SK-N-SH (cell line): ENCODE measurements around the gene CDKN2B-AS1.

Source experiments
- CHD2 ChIP-seq: fragments of 150-350 bp; IDR thresholded peaks from 2 replicates; pipeline ENCODE4 v1.6.1; 2018; ENCODE audit warnings: low read length; ENCODE audit not compliant: partially characterized antibody
- CTCF ChIP-seq: fragments of 200-600 bp; sonication (generic); IDR thresholded peaks from 2 replicates; pipeline ENCODE4 v1.6.1; 2017; ENCODE audit warnings: antibody characterized with exemption, mild to moderate bottlenecking, moderate library complexity
- EP300 ChIP-seq, 2 experiments: IDR thresholded peaks; 2 replicates each; pipeline versions ENCODE4 v1.4.0 to v1.6.1; 2012; ENCODE audit warnings: borderline replicate concordance in 1 of 2, low read depth in 1 of 2, low read length in 1 of 2
- FOXM1 ChIP-seq: IDR thresholded peaks from 2 replicates; pipeline ENCODE4 v1.4.0; 2012; ENCODE audit warnings: low read depth, mild to moderate bottlenecking
- GABPA ChIP-seq: IDR thresholded peaks from 2 replicates; pipeline ENCODE4 v1.4.0; 2012; ENCODE audit warnings: low read depth, mild to moderate bottlenecking
- IRF3 ChIP-seq: fragments of 150-350 bp; IDR thresholded peaks from 2 replicates; pipeline ENCODE4 v1.6.1; 2016; ENCODE audit warnings: mild to moderate bottlenecking, low read depth, low read length
- JUND ChIP-seq: IDR thresholded peaks from 2 replicates; pipeline ENCODE4 v1.4.0; 2012
- NRF1 ChIP-seq: IDR thresholded peaks from 2 replicates; pipeline ENCODE4 v1.6.1; 2012; ENCODE audit warnings: low read depth, mild to moderate bottlenecking, low read length
- POLR2AphosphoS5 ChIP-seq: IDR thresholded peaks from 2 replicates; pipeline ENCODE4 v1.6.1; 2012; ENCODE audit warnings: low read depth, low read length
- RAD21 ChIP-seq: IDR thresholded peaks from 2 replicates; pipeline ENCODE4 v1.6.1; 2012; ENCODE audit warnings: mild to moderate bottlenecking, low read length
- TAF1 ChIP-seq: IDR thresholded peaks from 2 replicates; pipeline ENCODE4 v1.6.1; 2012; ENCODE audit warnings: low read depth, mild to moderate bottlenecking, low read length, moderate library complexity, borderline replicate concordance

GRCh38 chr9:22102146-22103053, 107.8 kb downstream of the CDKN2B-AS1 start:
- TF ChIP-seq POLR2AphosphoS5: no peak
- no peak for TF ChIP-seq TAF1
- no peak for TF ChIP-seq CHD2
- no peak for TF ChIP-seq CTCF
- TF ChIP-seq RAD21: no peak
- TF ChIP-seq IRF3: no peak
- no peak for TF ChIP-seq GABPA
- TF ChIP-seq NRF1: no peak
- TF ChIP-seq EP300 (IDR thresholded peaks at IDR 0.05; ENCODE audit: borderline replicate concordance in 1 of 2, low read depth in 1 of 2, low read length in 1 of 2): no peak
- no peak for TF ChIP-seq FOXM1
- no peak for TF ChIP-seq JUND
